G401.6 (cell line): ENCODE measurements around the gene CDCA3.

Source experiments
- FAIRE-seq: peaks from 2 replicates; lab custom pipeline; 2012; peaks lifted over from hg19 to GRCh38; lab: Jason Lieb, UNC

CDCA3 gene

DNA sequence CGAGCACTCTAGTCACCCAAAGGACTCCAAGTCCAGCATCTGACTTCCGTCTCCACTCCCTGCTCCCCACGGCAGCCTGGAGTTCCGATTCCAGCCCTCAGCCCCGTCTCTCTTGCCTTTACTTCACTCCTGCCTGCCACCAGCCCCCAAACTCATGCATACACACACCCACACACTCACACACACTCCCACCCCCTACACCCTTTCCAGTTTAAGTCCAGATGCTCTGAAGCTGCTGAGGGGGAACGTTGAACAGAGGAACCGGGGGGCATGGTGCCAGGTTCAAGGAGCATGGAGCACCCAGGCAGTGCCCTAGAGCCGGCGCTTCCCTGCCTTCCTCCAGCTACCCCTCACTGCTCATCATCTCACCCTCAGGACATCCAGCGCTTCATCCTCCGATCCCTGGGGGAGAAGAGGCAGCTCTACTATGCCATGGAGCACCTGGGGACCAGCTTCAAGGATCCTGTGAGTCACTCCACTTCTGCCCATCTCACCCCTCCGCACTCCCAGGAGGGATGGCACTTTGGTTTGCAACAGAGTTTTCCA, 19.6 kb downstream of the CDCA3 start:
- no peak for FAIRE-seq

DNA sequence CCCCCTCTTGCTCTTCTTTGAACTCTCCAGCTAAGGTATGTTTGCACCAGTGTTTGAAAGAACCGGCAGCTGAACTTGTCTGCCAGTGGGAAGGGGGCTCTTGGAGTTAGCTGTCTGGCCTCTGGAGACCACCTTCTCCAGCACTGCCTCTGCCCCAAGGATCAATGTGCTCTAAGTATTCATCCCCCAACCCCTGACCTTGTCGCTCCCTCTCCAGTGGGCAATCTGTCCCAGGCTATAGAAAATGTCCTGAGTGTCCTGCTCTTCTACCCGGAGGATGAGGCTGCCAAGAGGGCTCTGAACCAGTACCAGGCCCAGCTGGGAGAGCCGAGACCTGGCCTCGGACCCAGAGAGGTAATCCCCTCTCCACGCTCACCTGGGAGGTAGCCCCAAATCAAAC, 20.1 kb downstream of the CDCA3 start:
- no peak for FAIRE-seq

DNA sequence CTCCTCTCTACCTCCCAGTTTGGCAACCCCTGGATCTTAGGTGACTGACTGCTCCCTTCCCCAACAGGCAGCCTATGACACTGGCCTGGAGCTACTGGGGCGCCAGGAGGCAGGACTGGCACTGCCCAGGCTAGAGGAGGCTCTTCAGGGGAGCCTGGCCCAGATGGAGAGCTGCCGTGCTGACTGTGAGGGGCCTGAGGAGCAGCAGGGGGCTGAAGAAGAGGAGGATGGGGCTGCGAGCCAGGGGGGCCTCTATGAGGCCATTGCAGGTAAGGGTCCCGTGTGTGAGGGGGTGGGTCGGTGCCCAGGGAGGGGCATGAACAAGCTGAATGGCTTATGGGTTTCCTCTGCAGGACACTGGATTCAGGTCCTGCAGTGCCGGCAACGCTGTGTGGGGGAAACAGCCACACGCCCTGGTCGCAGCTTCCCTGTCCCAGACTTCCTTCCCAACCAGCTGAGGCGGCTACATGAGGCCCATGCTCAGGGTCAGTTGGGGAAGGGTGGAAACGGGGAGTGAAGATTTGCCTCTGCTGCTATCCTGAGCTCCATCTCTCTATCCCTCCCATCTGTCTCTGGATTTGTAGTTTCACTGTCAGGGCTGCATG, 20.7 kb downstream of the CDCA3 start:
- FAIRE-seq = no peak

DNA sequence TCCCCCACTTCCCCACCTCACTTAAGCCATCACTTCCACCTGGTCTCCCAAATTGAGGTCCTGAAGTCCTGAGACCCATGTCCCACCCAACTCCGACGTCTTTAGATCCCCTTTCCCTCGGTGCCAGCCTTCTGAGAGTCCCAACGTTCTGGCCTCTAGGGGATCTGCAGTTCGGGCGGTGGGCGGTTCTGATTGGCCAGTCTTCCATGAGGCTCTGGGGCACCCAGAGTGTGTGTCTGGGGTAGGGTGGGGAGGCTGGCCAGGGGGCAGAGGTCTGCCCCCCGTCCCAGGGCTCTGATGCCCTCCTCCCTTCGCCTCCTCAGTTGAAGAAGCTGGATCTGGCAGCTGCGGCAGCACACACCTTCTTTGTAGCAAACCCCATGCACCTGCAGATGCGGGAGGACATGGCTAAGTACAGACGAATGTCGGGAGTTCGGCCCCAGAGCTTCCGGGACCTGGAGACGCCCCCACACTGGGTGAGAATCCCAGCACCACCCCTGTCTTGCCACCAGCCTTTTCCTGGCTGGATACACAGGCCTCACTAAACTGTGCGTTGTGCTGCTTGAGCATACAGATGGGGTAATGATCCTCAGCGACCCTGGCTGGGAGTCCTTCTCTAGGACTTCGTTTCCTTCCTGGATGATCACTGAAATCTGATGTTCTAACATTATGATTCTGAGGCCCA, 21.4 kb downstream of the CDCA3 start:
- no peak for FAIRE-seq

DNA sequence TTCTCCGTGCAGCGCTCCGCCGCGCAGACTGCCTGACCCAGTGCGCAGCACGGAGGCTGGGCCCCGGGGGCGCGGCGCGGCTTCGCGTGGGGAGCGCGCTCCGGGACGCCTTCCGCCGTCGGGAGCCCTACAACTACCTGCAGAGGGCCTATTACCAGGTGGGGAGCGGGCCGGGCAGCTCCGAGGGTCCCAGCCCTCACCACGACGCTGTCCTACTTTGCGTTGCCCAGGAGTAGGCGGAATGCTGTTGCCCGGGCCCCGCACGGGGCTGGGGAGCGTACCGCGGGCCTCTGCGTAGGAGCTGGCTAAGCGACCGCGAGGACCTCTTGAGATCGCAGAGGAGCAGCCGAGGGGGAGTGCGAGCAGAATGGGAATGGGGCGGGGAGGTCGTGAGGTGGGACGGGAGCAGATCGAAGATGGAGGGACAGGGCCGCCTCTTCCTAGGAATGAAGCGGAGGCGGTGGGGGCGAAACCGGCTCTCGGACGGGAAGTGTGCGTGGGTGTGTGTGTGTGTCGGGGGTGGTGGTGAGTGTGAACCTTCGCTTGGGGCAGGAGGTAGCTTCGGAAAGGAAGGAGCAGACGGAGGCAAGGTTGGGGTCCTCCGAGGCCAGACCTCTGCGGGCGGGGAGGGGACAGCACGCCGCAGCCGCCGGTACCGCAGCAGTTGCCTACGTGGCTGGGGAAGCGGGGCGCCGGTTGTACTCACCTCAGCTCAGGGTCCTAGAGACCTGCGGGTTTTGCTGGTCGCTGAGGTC, 22.1 kb downstream of the CDCA3 start:
- FAIRE-seq = no peak

DNA sequence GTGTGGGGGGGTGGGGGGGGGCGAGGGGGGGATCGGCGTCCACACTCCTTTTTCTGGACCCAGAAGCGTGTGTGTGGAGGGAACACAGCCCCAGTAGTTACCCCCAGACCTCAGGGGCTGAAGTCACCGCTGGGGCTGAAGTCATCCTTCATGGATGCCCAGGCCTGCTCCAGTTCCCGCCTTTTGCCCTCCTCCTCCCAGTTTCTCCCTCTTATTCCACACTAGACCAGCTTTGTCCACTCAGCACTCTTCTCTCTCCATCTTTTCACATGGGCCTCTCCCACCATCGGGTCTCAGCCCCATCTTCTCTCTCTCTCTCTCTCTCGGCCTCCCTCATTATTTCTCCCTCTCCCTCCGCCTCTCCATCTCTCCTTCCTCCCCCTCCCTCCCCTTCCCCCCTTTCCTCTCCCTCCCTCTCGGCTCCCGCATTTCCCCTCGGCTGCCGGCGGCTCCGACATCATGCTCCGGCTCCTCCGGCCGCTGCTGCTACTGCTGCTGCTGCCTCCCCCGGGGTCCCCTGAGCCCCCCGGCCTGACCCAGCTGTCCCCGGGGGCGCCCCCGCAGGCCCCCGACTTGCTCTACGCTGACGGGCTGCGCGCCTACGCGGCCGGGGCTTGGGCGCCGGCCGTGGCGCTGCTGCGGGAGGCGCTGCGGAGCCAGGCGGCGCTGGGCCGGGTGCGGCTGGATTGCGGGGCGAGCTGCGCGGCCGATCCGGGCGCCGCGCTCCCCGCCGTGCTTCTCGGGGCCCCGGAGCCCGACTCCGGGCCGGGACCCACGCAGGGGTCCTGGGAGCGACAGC, 22.9 kb downstream of the CDCA3 start, which contains the start of gene P3H3:
TSS of gene P3H3 (plus strand) at position 426 of the 799 bp plus-strand sequence. CDS start at position 460, 34 bp downstream.
- FAIRE-seq = no peak

DNA sequence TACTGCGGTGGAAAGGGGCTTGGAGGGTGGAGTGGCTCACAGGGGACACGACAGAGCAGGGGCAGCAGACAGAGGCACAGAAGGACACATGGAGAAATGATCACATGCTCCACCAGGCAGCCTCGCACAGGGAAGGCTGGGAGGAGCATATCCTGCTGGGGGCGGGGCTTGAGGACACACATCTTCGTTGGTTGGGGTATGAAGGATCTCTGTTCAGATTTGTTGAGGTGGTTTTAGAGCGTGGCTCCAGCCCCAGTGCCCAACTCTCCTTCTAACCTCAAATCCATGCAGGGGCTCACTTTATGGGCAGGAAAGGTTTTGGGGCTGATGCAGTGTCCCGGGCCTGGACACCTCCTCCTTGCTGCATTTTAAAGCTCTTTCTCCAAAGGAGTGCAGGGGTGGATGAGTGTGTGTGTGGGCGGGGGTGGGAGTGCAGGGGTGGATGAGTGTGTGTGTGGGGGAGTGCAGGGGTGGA, 23.6 kb downstream of the CDCA3 start:
- FAIRE-seq = peak; percentile 97

DNA sequence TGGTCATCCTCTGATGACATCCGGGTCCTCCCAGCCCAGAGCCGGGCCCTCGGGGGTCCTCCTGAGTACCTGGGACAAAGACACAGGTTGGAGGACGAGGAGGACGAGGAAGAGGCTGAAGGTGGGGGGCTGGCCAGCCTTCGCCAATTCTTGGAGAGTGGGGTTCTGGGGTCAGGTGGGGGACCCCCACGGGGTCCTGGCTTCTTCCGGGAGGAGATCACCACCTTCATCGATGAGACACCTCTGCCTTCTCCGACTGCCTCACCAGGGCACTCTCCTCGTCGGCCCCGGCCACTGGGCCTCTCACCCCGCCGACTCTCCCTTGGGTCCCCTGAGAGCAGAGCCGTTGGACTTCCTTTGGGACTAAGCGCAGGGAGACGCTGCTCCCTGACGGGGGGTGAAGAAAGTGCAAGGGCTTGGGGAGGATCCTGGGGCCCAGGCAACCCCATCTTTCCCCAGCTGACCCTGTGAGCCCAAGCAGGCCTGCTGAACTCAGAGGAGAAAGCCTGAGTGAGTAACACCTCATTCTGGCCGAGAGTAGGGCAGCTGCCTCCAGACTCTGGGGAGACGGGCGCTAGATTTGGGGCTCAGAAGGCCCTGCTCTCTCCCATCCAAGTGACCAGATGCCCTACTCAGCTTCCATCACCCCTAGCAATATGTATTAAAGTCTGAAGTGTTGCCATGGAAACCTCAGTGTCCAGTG, 24.2 kb downstream of the CDCA3 start:
- no peak for FAIRE-seq

DNA sequence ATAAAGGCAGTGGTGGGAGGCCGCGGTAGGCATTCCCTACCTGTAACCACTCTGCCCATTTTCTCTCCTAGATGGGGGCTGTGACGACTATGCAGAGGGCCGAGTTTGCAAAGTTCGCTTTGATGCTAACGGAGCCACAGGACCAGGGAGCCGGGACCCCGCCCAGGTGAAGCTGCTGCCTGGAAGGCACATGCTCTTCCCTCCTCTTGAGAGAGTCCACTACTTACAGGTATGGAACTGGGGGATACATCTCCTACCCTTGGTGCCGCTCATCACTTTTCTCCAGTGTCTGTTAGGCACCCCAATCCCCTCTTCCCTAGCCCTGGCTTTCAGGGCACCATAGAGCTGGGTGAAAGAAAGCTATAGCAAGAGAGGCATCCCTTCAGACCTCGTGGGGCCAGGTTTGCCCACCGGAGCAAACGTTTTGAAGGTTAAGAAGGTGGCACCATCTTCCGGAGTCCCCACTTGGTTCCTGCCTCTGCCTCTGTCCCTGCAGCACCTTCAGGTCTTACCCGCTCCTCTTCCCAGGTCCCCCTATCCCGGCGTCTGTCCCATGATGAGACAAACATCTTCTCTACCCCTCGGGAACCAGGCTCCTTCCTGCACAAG, 24.9 kb downstream of the CDCA3 start:
- FAIRE-seq = no peak

DNA sequence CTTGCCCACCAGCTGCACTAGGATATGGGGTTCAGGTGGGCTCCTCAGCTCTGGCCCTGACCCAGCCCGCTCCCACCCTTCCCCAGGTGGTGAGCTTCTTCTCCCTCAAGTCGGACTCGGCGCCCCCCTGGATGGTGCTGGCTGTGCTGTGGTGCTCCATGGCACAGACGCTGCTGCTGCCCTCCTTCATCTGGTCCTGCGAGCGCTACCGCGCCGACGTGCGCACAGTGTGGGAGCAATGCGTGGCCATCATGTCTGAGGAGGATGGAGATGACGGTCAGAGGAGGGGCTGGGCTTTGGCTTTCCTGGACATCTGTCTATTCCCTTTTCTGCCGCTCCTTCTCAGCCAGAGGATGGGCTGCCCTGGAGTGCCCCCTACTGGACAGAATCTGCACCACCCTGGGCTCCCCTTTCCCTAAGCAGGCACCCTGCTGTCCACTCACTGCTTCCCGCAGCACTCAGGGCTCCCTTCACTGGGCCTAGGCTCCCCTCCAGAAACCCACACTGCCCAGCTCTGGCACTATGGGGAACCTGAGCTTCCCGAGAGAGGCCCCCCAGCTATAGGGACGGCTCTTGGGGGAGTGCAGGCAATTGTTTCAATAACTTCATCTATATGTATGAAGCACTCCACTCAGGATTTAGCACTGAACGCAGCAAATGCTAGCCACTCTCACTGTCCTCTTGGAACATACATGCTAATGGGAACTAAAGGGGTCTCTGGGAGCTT, 25.5 kb downstream of the CDCA3 start:
- FAIRE-seq = peak; percentile 81

DNA sequence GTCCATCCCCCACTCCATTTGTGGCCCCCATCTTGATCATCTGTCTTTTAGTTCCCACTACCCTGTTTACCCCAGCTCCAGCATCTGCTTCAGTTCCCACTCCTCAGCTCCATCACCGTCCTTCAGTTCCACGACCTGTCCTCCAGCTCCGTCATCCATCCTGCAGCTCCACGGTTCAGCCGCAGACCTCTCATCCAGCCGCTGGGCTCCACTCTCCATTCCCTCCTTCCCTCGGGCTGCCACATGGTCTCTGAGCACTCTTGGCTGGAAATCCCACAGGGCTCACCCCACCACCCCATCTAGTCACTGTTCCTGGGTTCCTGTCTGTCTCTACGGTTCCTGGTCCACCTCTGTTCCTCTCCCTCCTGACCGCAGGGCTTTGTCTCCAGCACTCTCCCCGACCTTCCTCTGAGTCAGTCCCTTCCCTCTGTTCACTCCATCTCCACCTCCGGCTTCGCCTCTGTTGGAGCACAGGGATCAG, 26.1 kb downstream of the CDCA3 start:
- no peak for FAIRE-seq

DNA sequence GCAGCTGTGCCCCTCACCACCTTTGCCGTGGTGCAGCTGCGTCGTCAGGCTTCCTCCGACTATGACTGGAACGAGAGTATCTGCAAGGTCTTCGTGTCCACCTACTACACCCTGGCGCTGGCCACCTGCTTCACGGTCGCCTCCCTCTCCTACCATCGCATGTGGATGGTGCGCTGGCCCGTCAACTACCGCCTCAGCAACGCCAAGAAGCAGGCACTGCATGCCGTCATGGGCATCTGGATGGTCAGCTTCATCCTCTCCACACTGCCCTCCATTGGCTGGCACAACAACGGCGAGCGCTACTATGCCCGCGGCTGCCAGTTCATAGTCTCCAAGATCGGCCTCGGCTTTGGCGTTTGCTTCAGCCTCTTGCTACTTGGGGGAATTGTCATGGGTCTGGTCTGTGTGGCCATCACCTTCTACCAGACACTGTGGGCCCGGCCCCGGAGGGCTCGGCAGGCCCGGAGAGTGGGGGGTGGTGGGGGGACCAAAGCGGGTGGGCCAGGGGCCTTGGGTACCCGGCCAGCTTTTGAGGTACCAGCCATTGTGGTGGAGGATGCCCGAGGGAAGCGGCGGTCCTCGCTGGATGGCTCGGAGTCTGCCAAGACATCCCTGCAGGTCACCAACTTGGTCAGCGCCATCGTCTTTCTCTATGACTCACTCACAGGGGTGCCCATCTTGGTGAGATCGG, 26.9 kb downstream of the CDCA3 start:
- no peak for FAIRE-seq

DNA sequence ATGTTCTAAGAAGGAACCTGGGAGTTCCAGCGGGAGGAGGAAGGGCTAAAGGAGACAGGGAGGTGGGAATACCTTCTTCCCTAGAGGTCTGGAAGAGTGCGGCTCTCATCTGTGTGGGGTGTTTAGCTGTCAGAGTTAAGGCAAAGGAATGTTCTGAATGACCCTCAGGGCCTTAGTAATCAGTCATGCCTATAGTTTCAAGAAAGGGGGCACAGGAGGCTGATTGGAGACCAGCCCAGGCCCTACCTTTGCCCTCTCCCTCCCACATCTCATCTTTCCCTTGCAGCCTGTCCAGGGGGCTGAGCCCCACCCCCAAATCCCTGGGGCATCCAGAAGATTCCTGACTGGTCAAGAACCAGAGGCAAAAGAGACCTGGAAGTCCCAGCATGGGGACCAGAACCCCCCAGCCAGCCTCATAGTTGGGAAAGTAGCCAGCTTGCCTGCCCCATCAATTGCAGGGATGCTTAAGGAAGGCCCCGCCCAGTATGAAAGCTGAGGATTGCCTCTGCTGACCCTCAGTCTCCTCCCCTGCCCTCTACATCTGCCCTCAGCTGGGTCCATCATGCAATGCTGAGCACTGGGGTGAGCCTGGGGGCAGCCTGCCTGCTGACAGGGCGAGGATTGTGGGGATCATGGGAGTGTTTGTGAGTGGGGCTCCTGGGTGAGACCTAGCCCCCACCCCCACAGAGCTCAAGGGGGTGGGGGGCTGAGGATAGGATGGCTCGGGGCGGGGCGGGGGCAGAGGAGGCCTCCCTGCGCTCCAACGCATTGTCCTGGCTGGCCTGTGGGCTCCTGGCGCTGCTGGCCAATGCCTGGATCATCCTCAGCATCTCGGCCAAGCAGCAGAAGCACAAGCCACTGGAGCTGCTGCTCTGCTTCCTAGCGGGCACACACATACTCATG, 27.7 kb downstream of the CDCA3 start:
- FAIRE-seq = no peak

DNA sequence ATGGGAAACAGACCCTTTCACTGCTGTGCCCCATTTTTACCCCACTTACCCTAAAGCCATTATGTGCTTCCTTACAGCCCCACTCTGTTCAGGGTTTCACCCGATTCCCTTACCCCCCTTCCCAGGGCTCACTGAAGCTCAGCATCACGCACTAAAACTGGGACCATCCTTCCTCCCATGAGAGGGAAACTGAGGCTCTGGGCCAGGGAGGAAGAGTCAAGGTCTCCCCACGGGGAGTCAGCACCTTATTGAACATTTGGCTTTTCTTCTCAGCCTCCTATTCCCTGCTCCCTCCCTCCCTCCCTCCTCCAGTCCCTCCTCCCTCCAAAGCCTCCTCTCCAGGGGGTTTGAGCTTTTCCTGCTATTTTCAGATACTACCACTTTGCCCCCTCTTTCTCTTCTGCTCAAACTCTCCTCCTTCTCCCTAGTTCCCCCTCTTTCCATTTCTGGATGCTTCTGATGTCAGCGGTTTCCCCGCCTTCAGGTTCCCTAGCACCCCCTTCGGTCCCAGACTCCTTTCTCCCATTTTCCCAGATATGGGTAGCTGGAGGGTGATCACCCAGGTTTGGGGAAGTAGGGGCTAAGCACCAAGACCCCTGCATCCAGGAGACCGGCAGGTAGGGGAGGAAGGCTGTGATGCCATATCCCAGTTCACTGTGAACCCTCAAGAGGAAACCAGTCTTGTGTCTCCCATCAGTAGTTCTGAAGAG, 28.5 kb downstream of the CDCA3 start:
- FAIRE-seq = no peak

DNA sequence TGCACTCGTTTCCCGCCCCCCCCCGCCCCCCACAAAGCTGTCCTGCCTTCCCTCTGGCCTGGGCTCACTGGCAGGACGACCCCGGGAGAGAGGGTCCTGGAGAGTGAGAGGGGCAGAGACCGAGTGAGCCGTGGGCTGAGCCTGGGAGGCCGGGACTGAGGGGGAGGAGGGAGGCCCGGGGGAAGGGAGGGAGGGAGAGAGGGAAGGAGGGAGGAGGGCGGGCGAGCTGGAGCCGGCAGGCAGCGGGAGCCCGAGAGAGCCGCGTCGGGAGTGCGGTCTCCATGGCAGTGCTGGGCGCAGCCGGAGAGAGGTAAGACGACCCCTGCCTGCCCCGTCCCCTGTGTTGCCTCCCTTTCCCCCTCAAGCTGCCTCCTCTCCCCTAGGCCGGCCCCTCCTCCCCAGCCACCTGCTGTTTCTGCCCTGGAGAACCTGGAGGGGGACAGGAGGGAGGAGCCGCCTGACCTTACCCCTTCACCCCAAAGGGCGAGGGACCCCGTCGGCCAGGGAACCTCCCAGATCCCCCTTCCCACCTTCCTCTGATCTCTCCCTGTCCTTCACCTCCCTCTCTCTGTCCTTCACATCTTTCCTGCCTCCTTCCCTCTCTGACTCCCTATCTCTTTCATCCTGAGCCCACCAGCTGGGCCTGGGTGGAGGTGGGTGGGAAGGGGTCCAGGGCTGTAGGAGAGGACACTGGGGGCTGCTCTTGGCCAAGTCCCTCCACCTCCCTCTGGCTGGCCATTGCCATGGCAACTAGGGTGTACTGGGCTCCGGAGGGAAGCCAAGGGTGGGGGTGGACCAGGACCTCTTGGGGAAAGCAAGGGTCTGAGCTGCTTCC, 29.3 kb downstream of the CDCA3 start, which contains the start of gene GPR162:
TSS of gene GPR162 (plus strand) at position 231 of the 835 bp plus-strand sequence. CDS start 2,078 bp downstream, outside the sequence.
- no peak for FAIRE-seq

DNA sequence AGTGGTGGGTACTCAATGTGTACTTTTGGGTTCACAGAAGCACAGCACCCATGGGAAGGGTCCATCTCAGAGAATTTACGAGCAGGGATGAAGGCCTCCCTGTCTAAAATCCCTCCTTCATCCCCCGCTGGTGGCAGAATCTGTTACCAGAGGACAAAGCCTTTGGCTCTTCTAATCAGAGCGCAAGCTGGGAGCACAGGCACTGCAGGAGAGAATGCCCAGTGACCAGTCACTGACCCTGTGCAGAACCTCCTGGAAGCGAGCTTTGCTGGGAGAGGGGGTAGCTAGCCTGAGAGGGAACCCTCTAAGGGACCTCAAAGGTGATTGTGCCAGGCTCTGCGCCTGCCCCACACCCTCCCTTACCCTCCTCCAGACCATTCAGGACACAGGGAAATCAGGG, 30.9 kb downstream of the CDCA3 start:
- no peak for FAIRE-seq
